Activated CD4-positive, alpha-beta memory T cell treated with anti-CD3 and anti-CD28 coated beads for 36 hours (primary cell): Measurements from ENCODE around the gene SHOC2. TPM values are rescaled to one million over a fixed set of nuclear protein-coding genes. Genes with fewer than 3 reads are reported as not detected.

ENCODE experiments used
- CTCF ChIA-PET: fragments of 350-600 bp; sonication (Branson Sonifier 250); formaldehyde crosslinking; loops from one replicate; lab custom pipeline; 2021; ENCODE audit warnings: antibody characterized with exemption, inconsistent platforms; lab: Charles Lee
- POLR2A ChIA-PET: fragments of 350-600 bp; sonication (Branson Sonifier 250); formaldehyde crosslinking; loops from one replicate; lab custom pipeline; 2021; ENCODE audit warnings: antibody characterized with exemption; lab: Charles Lee
- DNase-seq: peaks from one replicate; pipeline ENCODE4 v3.0.0-alpha.2; 2020
- H3K27ac Mint-ChIP-seq: one replicate; pipeline ENCODE4 v1.8.0; 2021; ENCODE audit warnings: mixed read lengths
- H3K27me3 Mint-ChIP-seq: one replicate; pipeline ENCODE4 v1.8.0; 2021; ENCODE audit warnings: mixed read lengths
- H3K36me3 Mint-ChIP-seq: one replicate; pipeline ENCODE4 v1.8.0; 2021; ENCODE audit warnings: mixed read lengths
- H3K4me1 Mint-ChIP-seq: one replicate; pipeline ENCODE4 v1.8.0; 2021; ENCODE audit warnings: low read depth, mixed read lengths
- H3K4me3 Mint-ChIP-seq: one replicate; pipeline ENCODE4 v1.8.0; 2021; ENCODE audit warnings: mild to moderate bottlenecking, mixed read lengths
- H3K9me3 Mint-ChIP-seq: one replicate; pipeline ENCODE4 v1.8.0; 2021; ENCODE audit warnings: mixed read lengths
- intact Hi-C: fragments of 100-400 bp; cut with micrococcal nuclease; formaldehyde crosslinking; loops from one replicate; pipeline ENCODE4 v1.15.1; 2023
- total RNA-seq, 2 experiments: library from RNA; stranded (reverse); gene quantifications; one replicate each; pipeline ENCODE4 v1.2.3, GENCODE V29; 2021

Gene SHOC2
- total RNA-seq, 2 experiments from 2014 or later, result 30.7 to 32.5 TPM

GRCh38 chr10:110947061-110947595 is 27.7 kb downstream of the SHOC2 start:
- CTCF ChIA-PET, result no interaction called here
- peaks cover 7% of the 10 kb centered on the region for H3K9me3 Mint-ChIP-seq
- no peak for DNase-seq
- H3K36me3 Mint-ChIP-seq, result peaks cover 44% of the 10 kb centered on the region
- POLR2A ChIA-PET, result no interaction called here
- H3K27ac Mint-ChIP-seq, result no peak overlapping the region
- peaks cover 37% of the 10 kb centered on the region for H3K4me1 Mint-ChIP-seq
- intact Hi-C loops, result no loop called here
- no peaks in the 10 kb centered on the region for H3K27me3 Mint-ChIP-seq
- H3K4me3 Mint-ChIP-seq, result no peak overlapping the region

- no peak for DNase-seq
- ChIA-PET CTCF (no interaction called here), POLR2A (no interaction called here)
- Mint-ChIP-seq H3K36me3 (peaks cover 28% of the 10 kb centered on the region), H3K4me3 (no peak overlapping the region), H3K9me3 (peaks cover 10% of the 10 kb centered on the region), H3K27ac (no peak overlapping the region), H3K4me1 (peaks cover 23% of the 10 kb centered on the region), H3K27me3 (no peaks in the 10 kb centered on the region)
- intact Hi-C loops, result no loop called here
Measured at GRCh38 chr10:110951381-110951780, 32.0 kb downstream of the SHOC2 start.

DNA sequence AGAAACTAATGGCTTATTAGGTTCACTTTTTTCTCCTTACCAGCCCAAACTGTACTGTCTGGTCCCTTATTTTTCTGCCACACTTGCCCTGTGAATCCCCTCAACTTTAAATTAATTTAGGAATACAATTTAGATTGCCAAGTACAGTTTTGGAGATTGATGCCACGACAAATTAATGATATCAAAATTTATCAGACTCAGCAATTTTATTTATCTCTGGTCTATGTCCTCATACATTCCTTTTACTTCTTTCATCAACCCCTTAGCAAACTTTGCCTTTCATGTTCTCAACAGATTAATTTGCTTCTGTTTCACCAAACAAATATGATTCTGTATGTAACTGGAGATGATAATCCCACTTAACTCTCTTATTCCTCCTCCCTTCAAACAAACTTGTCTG is 38.2 kb downstream of the SHOC2 start:
- H3K27ac Mint-ChIP-seq, result no peak overlapping the region
- DNase-seq, result no peak
- intact Hi-C loops, result no loop called here
- ChIA-PET CTCF (interaction anchor here (1.5 kb wide), 1 partner anchor 11 kb away, joined by 3 read pairs; no protein-coding TSS in a partner anchor), POLR2A (no interaction called here)
- H3K4me3 Mint-ChIP-seq, result no peak overlapping the region
- H3K27me3 Mint-ChIP-seq, result no peaks in the 10 kb centered on the region
- peaks cover 2% of the 10 kb centered on the region for H3K9me3 Mint-ChIP-seq
- peaks cover 32% of the 10 kb centered on the region for H3K4me1 Mint-ChIP-seq
- peaks cover 3% of the 10 kb centered on the region for H3K36me3 Mint-ChIP-seq

- ChIA-PET POLR2A (no interaction called here), CTCF (interaction anchor here (0.7 kb wide), 1 partner anchor 211 kb away, joined by 3 read pairs; no protein-coding TSS in a partner anchor)
- Mint-ChIP-seq H3K36me3 (peaks cover 1% of the 10 kb centered on the region), H3K27ac (no peak overlapping the region), H3K4me1 (peaks cover 41% of the 10 kb centered on the region), H3K4me3 (no peak overlapping the region), H3K9me3 (no peaks in the 10 kb centered on the region), H3K27me3 (no peaks in the 10 kb centered on the region)
- no peak for DNase-seq
- intact Hi-C loops, result no loop called here
Measured at GRCh38 chr10:110959379-110960332, 40.3 kb downstream of the SHOC2 start.

GRCh38 chr10:110960333-110960712 is 40.9 kb downstream of the SHOC2 start:
- POLR2A ChIA-PET, result no interaction called here
- H3K36me3 Mint-ChIP-seq, result no peaks in the 10 kb centered on the region
- peaks cover 40% of the 10 kb centered on the region for H3K4me1 Mint-ChIP-seq
- H3K27me3 Mint-ChIP-seq, result no peaks in the 10 kb centered on the region
- intact Hi-C loops, result no loop called here
- no peak overlapping the region for H3K27ac Mint-ChIP-seq
- CTCF ChIA-PET, result interaction anchor here (0.7 kb wide), 1 partner anchor 212 kb away, joined by 3 read pairs; no protein-coding TSS in a partner anchor
- H3K9me3 Mint-ChIP-seq, result no peaks in the 10 kb centered on the region
- DNase-seq, result no peak
- H3K4me3 Mint-ChIP-seq, result no peak overlapping the region

- H3K27ac Mint-ChIP-seq, result no peak overlapping the region
- H3K4me3 Mint-ChIP-seq, result no peak overlapping the region
- H3K4me1 Mint-ChIP-seq, result peaks cover 46% of the 10 kb centered on the region
- no peak for DNase-seq
- ChIA-PET POLR2A (no interaction called here), CTCF (interaction anchor here (1.5 kb wide), 1 partner anchor 33 kb away, joined by 4 read pairs; no protein-coding TSS in a partner anchor)
- intact Hi-C loops, result no loop called here
- H3K27me3 Mint-ChIP-seq, result no peaks in the 10 kb centered on the region
- no peaks in the 10 kb centered on the region for H3K9me3 Mint-ChIP-seq
- H3K36me3 Mint-ChIP-seq, result no peaks in the 10 kb centered on the region
Measured at GRCh38 chr10:110962443-110962842, 43.0 kb downstream of the SHOC2 start.

GRCh38 chr10:110963162-110963561 is 43.8 kb downstream of the SHOC2 start:
- ChIA-PET CTCF (interaction anchor here (1.1 kb wide), 1 partner anchor 14 kb away, joined by 3 read pairs; no protein-coding TSS in a partner anchor), POLR2A (no interaction called here)
- DNase-seq, result no peak
- intact Hi-C loops, result no loop called here
- H3K27me3 Mint-ChIP-seq, result no peaks in the 10 kb centered on the region
- peaks cover 2% of the 10 kb centered on the region for H3K36me3 Mint-ChIP-seq
- H3K27ac Mint-ChIP-seq, result no peak overlapping the region
- H3K9me3 Mint-ChIP-seq, result no peaks in the 10 kb centered on the region
- H3K4me3 Mint-ChIP-seq, result no peak overlapping the region
- peaks cover 47% of the 10 kb centered on the region for H3K4me1 Mint-ChIP-seq

- no peak overlapping the region for H3K4me3 Mint-ChIP-seq
- ChIA-PET CTCF (no interaction called here), POLR2A (no interaction called here)
- peaks cover 44% of the 10 kb centered on the region for H3K4me1 Mint-ChIP-seq
- no peak overlapping the region for H3K27ac Mint-ChIP-seq
- H3K9me3 Mint-ChIP-seq, result no peaks in the 10 kb centered on the region
- peaks cover 2% of the 10 kb centered on the region for H3K36me3 Mint-ChIP-seq
- intact Hi-C loops, result no loop called here
- no peak for DNase-seq
- no peaks in the 10 kb centered on the region for H3K27me3 Mint-ChIP-seq
Measured at GRCh38 chr10:110964681-110965080, 45.3 kb downstream of the SHOC2 start.

DNA sequence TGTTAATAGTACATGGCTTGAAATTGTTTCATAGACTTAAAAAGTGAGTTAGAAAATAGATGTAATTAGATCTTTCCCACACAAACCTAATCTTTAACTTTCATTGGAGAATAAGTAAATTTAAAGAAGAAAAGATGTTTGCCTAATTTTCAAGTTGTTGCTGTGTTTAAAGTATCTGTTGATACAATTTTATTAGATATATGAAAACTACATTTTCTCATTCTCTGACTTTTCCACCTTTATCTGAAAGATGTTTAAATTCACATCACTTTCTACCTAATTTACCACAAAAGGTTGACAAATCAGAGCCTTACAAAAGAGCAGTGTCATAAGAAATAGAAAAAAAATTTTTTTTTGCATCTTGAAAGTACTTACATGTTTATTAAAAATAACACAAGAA is 45.8 kb downstream of the SHOC2 start:
- Mint-ChIP-seq H3K27ac (no peak overlapping the region), H3K9me3 (no peaks in the 10 kb centered on the region), H3K4me3 (no peak overlapping the region), H3K27me3 (no peaks in the 10 kb centered on the region), H3K4me1 (peaks cover 48% of the 10 kb centered on the region), H3K36me3 (peaks cover 2% of the 10 kb centered on the region)
- CTCF ChIA-PET, result no interaction called here
- intact Hi-C loops, result no loop called here
- POLR2A ChIA-PET, result no interaction called here
- DNase-seq, result no peak

GRCh38 chr10:110966146-110966545 is 46.7 kb downstream of the SHOC2 start:
- peaks cover 57% of the 10 kb centered on the region for H3K4me1 Mint-ChIP-seq

GRCh38 chr10:110967009-110967630 is 47.7 kb downstream of the SHOC2 start:
- peaks cover 61% of the 10 kb centered on the region for H3K4me1 Mint-ChIP-seq
- intact Hi-C loops, result no loop called here
- peaks cover 8% of the 10 kb centered on the region for H3K36me3 Mint-ChIP-seq
- CTCF ChIA-PET, result no interaction called here
- H3K27me3 Mint-ChIP-seq, result no peaks in the 10 kb centered on the region
- no peak overlapping the region for H3K27ac Mint-ChIP-seq
- DNase-seq, result no peak
- no peak overlapping the region for H3K4me3 Mint-ChIP-seq
- H3K9me3 Mint-ChIP-seq, result no peaks in the 10 kb centered on the region
- POLR2A ChIA-PET, result no interaction called here

More at GRCh38 chr10:110966146-110966545, 46.7 kb downstream of the SHOC2 start:
- no peak for DNase-seq
- CTCF ChIA-PET, result no interaction called here
- Mint-ChIP-seq H3K9me3 (no peaks in the 10 kb centered on the region), H3K27ac (no peak overlapping the region), H3K36me3 (peaks cover 6% of the 10 kb centered on the region), H3K27me3 (no peaks in the 10 kb centered on the region), H3K4me3 (no peak overlapping the region)
- intact Hi-C loops, result no loop called here
- POLR2A ChIA-PET, result no interaction called here

- Mint-ChIP-seq H3K27ac (no peak overlapping the region), H3K36me3 (peaks cover 8% of the 10 kb centered on the region), H3K4me1 (peaks cover 59% of the 10 kb centered on the region), H3K27me3 (no peaks in the 10 kb centered on the region), H3K9me3 (no peaks in the 10 kb centered on the region), H3K4me3 (no peak overlapping the region)
- intact Hi-C loops, result no loop called here
- ChIA-PET POLR2A (no interaction called here), CTCF (interaction anchor here (0.9 kb wide), 1 partner anchor 11 kb away, joined by 3 read pairs; no protein-coding TSS in a partner anchor)
- no peak for DNase-seq
Measured at GRCh38 chr10:110967645-110968044, 48.2 kb downstream of the SHOC2 start.
